GM12875 (cell line): Measurements from ENCODE around the gene FTSJ3.

Experiments used
- H3K4me3 ChIP-seq: one replicate; pipeline ENCODE4 v1.5.1; 2011; ENCODE audit warnings: low read depth, low read length, control low read depth
- TF ChIP-seq, protein P1 (sequence below): IDR thresholded peaks from 2 replicates; pipeline ENCODE4 v1.5.1; 2011; ENCODE audit warnings: low read depth, mild to moderate bottlenecking, control low read depth, inconsistent platforms, low read length, moderate library complexity, borderline replicate concordance; ENCODE audit not compliant: insufficient read depth

The FTSJ3 gene

DNA sequence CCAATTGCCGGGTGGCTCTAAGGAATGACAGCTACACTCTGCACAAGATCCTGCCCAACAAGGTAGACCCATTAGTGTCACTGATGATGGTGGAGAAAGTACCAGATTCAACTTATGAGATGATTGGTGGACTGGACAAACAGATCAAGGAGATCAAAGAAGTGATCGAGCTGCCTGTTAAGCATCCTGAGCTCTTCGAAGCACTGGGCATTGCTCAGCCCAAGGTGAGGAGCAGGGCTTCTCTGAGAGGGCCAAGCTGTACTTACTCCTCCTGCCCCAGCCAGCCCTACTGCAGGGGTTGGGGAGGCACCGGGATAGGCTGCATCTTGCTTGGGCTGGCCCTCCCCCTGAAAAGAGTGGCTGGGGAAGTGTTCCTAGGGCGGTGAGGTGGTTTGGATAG, 2.8 kb upstream of the FTSJ3 start:
- H3K4me3 ChIP-seq, result no peak overlapping the region
- TF ChIP-seq, protein P1, sequence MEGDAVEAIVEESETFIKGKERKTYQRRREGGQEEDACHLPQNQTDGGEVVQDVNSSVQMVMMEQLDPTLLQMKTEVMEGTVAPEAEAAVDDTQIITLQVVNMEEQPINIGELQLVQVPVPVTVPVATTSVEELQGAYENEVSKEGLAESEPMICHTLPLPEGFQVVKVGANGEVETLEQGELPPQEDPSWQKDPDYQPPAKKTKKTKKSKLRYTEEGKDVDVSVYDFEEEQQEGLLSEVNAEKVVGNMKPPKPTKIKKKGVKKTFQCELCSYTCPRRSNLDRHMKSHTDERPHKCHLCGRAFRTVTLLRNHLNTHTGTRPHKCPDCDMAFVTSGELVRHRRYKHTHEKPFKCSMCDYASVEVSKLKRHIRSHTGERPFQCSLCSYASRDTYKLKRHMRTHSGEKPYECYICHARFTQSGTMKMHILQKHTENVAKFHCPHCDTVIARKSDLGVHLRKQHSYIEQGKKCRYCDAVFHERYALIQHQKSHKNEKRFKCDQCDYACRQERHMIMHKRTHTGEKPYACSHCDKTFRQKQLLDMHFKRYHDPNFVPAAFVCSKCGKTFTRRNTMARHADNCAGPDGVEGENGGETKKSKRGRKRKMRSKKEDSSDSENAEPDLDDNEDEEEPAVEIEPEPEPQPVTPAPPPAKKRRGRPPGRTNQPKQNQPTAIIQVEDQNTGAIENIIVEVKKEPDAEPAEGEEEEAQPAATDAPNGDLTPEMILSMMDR, result no peak

DNA sequence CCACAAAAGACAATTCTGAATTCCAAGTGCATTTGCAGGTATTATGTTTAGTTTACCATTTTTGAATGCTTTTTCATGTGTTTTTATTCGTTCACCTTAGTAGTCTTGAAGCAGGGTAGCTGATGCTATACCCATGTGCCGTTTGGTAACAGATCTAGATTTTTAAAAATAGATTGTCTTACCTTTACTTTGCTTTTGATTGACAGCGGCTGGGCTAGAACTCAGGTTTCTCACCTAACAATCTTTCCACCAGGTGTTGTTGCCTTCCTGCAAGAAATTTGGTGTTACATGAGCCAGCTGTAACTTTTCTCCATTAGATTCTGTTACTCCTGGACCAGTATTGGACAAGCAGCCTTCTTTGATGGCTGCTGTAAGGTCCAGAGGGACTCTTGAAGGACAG, 1.5 kb upstream of the FTSJ3 start:
- no peak overlapping the region for H3K4me3 ChIP-seq
- TF ChIP-seq, protein P1, result no peak

DNA sequence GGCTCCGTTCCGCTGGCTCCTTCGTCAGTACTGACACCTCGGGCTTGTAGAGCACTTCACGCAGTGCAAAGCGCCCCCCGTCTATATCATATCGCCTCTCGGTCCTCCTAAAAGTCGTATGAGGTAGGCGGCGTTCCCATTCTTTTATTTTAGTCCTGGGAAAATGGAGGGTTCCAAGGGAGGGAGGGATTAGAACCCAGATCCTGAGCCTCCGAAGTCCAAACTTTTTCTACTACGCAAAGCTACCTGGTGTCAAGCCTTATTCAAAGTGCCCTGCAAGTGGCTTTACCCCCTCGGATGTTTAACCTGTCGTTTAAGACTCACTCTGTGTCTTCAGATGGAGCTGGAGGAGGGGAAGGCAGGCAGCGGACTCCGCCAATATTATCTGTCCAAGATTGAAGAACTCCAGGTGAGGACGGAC, 348 bp upstream of the FTSJ3 start:
- TF ChIP-seq, protein P1, result no peak
- H3K4me3 ChIP-seq, result peak overlapping the region; percentile 70

DNA sequence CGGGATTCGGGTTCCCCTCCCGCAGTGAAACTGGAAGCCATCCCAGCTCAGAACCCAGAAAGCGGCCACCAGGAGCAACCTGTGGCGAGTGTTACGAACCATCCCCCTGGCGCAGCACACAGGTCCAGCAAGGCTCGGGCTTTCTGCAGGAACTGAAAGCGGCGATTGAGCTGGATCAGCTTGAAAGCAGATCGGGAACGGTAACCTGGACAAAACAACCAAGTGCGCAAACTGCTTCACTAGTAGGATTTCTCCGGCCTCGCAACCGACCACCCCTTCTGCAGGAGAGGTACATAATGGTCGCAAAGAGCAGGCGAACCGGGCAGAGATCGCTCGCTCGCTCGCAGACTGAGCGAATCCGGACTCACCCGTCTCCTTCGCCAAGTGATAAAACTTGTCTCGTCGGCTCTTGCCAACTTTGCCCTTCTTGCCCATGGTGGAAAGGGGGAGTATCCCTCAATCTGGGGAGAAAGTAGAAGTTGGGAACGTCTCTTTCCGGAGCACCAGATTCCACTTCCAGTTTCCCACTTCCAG, 928 bp downstream of the FTSJ3 start:
- peak overlapping the region; percentile 70 for H3K4me3 ChIP-seq
- TF ChIP-seq, protein P1, result no peak

DNA sequence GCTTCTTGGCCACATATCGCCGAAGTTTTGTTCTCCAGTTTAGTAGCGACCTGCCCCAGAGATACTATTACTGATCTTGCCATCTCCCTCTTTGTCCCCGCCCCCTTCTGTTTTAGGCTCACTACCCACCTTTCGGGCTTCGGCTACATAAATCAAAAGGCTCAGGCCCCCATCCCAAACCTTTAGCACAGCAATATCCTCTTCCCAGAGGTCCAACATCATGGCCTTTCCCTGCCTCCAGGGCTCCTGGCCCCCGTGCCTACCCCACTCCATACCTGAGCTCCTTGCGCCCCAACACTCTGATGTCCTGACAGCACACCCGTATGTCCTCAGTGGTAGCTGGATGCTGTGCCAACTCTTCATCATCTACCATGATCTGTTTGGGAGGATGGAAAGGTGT, 3.1 kb downstream of the FTSJ3 start:
- no peak overlapping the region for H3K4me3 ChIP-seq
- TF ChIP-seq, protein P1, result no peak

DNA sequence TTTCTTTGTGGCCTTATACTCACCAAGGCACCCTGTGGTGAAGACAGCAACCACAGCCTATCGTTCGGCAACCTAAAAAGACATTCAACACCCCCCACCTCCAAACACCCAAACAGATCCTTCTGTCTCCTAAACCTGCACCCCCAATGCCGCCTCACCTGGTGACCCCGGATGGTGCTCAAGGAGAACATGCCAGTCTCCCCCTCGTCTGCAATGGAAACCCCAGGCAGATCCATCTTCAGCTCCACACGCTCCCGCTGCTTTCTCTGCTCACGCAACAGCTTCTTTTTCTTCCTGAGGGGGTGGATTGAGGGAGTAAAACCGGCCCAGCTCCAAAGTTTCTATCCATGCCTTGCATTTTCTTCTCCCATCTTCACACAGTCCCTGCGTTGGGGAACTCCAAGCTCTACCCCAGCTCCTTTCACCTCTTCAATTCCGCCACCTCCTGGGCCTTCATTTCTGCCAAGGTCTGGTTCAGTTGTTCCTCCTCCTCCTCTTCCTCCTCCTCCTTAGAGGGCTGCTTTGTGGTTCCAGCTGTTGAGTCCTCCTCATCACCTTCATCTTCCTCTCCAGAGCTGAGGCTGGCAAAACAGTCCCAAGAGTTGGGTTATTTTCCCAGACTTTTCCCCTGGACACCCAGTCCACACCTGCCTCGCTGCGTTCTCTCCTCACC, 3.7 kb downstream of the FTSJ3 start:
- TF ChIP-seq, protein P1, result no peak
- no peak overlapping the region for H3K4me3 ChIP-seq

DNA sequence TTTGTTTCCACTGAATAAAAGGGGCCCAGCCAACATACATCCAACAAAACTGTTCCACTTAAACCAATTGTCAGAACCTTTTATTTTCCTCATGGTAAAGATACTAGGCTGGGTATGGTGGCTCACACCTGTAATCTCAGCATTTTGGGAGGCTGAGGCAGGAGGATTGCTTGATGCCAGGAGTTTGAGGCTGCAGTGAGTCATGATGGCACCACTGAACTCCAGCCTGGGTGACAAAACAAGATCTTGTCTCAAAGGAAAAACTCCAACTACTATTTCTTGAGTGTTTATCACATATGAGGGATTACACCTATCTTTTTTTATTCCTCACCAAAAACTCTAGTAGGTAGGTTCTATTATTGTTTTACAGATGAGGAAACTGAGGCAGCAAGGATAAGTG, 4.9 kb downstream of the FTSJ3 start:
- H3K4me3 ChIP-seq, result no peak overlapping the region
- TF ChIP-seq, protein P1, result no peak
